Placental pericyte (primary cell): ENCODE results near the gene DHRS9. TPM values are rescaled to one million over a fixed set of nuclear protein-coding genes. Genes with fewer than 3 reads are reported as not detected.

ENCODE experiments used
- total RNA-seq: library from RNA; depleted of rRNA; stranded (reverse); fragments of >200 nt; gene quantifications from 2 replicates; pipeline ENCODE4 v1.2.3, GENCODE V29; 2012

The DHRS9 gene
- not detected in 2 replicates for total RNA-seq

DNA sequence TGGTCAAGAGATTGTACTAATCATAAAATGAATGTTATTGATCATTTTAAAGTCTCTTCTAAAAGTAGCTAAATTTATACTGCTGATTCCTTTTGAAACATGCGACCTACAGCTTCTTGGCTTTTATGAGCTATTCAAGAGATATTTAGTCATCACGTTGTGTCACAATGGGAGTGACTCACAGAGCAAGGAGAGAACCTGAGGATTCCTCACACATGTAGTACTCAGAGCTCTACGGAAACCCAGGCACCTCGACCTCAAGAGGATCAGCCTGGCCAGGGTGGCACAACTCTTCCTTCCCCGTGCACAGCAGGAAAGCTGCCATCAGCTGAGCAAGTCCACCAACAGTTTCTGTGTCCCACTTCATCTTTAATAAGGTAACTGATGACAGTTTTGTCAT, at the start of gene DHRS9:
Gene DHRS9, plus strand, starts transcription at position 223 of the 400 bp plus-strand sequence. CDS start 12,019 bp downstream, outside the sequence.

DNA sequence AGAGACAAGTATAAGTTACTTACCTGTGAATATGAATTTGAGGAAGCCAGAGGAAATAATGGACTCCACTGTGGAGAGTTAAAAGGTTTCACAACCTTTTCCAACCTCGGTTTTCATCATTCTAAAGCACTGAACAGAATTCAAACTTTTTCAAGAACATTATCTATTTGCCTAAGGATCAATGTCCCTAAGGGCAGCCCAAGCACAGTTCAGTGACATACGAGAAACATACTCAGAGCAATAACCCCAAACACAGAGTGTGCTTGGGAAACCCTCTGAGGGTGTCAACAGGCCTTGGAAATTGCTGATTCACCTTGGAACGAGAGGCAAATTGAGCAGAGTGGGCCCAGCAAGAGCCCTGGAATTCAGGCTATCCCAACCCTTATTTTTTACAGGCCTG, 38.2 kb upstream of the DHRS9 start, which contains the start of gene ABCB11:
Gene ABCB11, minus strand, starts transcription at position 123 of the 400 bp plus-strand sequence. CDS start 13,199 bp downstream, outside the sequence.

Other genes with a start within 250 kb of the DHRS9 start
- gene SPC25, start 179.1 kb upstream of the DHRS9 start, total RNA-seq, result 0.44 and 7.6 TPM in 2 replicates
- not detected in 2 replicates for gene G6PC2, start 168.3 kb upstream of the DHRS9 start, total RNA-seq
- not detected in 2 replicates for gene ABCB11, start 38.2 kb upstream of the DHRS9 start, total RNA-seq